Stimulated activated CD4-positive, alpha-beta T cell treated with anti-CD3 and anti-CD28 coated beads, Interleukin-15, amount 100 ng/mL, for 1 hour (primary cell): ENCODE data around the gene STK38L.

Experiments
- DNase-seq, 2 donors: peaks; one replicate each; pipeline ENCODE4 v3.0.0-alpha.2; 2020; ENCODE audit warnings: low read depth in 1 of 2, low spot score in 1 of 2

The STK38L gene

DNA sequence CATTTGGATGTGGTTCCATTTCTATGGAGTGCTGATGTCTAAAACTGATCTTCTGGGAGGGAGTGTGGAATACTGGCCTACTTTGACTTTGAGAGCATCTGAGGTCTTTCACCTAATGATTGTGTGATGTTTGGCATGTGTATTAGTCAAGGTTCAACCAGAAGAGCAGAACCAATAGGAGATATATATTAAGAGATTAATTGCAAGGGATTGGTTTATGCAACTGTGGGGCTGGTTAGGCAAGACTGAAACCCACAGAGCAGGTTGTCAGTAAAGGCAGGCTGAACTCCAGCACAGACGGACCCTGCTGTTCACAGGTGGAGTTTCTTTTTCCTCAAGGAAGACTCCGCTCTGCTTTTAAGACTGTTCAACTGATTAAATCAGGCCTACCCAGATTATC is 100.2 kb downstream of the STK38L start:
- DNase-seq = no peak

DNA sequence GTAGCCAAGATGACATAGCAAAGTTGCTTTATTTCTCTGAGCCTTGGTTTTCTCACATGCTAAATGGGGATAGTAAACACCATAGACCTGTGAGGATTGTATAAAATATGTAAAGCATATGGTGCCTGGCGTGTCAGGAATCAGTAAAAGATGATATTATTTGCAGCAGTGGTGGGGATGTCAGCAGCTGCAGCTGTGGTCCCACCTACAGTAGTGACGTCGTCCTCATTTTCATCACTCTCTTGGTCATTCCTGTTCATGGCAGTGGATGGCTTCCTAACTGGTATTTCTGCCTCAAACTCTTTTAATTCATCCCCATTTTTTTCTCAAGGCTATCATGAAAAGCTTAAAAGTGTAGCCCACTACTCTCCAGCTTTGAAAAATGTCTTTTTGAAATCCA is 100.7 kb downstream of the STK38L start:
- no peak for DNase-seq

DNA sequence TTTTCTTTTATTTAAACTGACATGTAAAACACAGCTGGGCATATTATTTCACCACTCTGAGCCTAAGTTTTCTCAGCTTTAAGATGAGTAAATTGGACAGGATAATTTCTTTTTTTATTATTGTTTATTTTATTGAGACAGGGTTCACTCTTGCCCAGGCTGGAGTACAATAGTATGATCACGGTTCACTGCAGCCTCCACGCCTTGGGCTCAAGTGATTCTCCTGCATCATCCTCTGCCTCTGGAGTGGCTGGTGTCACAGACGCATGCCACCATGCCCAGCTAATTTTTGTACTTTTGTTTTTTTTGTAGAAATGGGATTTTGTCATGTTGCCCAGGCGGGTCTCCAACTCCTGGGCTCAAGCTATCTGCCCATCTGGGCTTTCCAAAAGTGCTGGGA is 101.3 kb downstream of the STK38L start:
- DNase-seq = no peak

DNA sequence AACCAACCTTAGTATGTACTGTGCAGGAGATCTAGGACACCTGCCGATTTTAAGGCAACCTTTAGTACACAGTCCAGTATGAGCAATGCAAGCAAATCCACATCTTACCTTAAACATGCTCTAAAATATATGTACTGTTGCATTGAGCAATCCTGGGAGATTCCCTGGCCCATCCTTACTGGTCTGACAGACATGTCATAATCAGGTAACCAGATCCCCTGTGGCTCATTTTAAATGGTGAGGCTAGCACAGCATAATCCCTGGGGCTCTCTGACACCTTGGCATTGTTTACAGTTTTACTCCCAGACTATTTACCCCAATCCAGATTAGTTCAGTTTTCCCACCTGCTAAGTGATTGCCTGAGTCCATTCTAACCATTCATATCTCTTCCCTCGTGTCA is 103.7 kb downstream of the STK38L start:
- no peak for DNase-seq

DNA sequence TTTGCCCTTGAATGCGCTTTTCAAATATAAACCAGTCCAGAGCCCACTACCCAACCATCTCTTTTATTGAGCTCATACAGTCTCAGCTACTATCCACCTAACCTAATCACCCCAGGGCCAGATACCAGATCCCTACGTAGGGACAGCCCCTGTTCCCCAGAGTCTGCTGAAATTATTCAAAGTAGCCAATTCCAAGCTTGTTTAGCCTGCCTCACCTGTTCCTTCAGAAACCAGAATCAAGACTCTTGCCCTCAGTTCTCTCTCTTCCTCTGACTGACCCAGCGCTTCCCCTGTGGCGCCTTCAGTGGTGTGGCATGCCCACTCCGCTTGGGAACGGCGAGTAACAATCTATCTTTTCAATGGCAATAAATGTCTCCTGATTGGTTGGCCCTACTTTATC is 107.4 kb downstream of the STK38L start:
- no peak for DNase-seq

DNA sequence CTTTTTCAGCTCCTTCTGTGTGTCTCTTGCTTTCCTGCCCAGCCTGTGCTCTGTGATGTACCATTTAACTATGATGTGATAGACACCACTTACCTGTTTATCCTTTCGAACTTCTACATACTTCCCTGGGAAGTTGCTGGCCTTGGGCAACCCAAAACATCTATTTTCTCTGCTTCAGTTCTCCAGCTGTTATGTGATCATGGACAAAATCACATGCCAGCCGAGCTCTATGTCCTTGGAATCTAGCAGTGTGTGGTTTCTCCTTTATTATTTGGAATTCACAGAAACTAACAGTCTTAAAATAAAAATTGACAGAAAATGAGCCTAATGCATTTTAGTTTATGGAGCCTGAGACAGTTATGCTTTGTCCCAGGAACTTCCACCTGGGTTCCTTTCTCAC is 111.4 kb downstream of the STK38L start:
- no peak for DNase-seq

DNA sequence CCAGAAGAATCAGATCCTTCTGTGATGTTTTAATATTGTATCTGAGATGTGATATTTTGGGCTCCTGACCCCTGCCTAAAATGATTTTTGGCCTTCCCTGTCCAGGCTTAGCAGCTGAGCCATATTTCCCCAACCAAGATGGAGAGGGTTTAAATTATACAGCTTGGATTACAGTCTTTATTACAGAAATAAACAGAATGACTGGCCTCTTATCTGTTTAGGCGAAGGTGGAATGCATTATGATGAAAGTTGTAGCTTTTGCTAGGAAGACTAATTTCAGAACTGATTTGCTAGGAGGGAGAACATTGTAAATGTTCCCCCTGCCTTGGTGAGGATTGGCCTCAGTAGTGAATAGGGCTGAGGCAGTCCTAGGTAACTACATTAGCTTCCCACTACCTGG is 111.9 kb downstream of the STK38L start:
- DNase-seq = no peak

DNA sequence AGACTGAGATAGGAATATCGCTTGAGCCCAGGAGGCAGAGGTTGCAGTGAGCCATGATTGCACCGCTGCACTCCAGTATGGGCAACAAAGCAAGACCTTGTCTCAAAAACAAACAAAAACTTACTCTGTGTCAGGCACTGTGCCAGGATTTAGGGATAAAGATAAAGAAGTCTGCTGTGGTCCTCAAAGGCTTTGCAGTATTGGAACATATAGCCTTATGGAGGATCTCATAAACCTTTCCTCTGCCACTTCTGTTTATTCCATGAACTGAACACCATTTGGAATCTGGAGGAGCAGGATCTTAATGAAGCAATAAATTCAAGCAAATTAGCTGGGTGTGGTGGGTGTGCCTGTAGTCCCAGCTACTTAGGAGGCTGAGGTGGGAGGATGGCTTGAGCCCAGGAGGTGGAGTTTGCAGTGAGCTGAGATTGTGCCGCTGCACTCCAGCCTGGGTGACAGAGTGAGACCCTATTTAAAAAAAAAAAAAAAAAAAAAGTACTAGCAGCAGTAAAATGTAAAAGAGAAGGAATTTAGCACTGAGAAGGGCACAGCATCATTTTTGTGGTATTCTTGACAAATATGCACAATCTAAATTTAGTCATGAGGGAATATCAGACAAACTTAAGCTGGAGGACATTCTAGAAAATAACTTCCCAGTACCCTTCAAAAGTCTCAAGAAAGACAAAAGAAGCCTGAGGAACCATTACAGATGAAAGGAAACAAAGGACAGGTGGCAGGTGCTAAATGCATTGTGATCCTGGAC is 115.7 kb downstream of the STK38L start:
- DNase-seq = no peak

DNA sequence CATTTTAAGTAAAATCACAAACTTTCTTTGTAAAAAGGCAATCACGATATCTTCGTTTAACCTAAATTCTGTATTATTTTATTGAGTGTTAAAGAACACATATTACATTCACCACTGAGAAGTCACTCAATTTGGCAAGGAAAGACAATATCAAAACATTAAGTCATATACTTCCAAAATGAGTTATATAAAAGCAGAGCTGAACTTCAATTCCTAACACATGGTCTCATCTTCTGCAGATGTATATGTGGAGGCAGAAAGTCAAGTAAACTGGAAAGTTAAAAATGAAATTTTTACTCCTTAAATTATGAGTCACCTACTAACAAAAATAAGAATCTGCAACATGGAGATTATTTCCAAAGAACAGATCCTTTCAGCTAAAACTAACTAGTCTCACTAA is 117.3 kb downstream of the STK38L start:
- no peak for DNase-seq

DNA sequence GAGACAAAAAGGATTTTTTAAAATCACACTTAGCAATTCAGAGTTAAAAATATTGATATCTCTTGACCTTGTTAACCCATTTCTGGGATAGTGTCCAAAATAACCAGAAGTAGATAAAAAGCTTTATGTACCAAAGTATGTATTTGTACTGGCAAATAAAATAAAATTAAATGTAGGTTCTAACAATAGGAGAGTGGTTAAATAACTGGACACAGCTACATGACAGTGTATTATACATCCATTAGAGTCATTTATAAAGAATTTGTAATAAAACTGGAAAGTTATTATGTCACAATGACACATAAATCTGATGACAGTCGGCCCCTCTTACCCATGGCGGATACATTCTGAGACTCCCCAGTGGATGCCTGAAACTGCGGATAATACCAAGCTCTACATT is 122.5 kb downstream of the STK38L start:
- DNase-seq = no peak

DNA sequence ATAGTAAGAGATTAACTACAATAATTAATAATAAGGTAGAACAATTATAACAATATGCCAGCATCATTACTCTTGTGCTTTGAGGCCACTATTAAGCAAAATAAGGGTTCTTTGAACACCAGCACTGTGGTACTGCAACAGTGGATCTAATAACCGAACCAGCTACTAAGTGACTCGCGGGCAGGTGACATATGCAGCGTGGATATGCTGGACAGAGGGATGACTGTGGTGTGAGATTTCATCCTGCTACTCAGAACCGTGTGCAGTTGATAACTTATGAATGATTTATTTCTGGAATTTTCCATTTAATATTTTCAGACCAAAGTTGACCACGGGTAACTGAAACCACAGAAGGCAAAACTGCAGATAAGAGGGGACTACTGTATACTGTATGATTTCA is 123.0 kb downstream of the STK38L start:
- DNase-seq = no peak
